22Rv1 (cell line): Measurements from ENCODE around the gene RAB3B.
"Not testable (repeated sequence)": the region's sequence is repeated elsewhere in the genome, so short reads cannot be mapped to it uniquely, and the experiment has no call there.

Experiments
- CTCF ChIP-seq: fragments of 450-650 bp; IDR thresholded peaks from 2 replicates; pipeline ENCODE4 v1.5.1; 2017; ENCODE audit warnings: mild to moderate bottlenecking
- ZFX ChIP-seq: fragments of 450-650 bp; IDR thresholded peaks from 2 replicates; pipeline ENCODE4 v1.6.1; 2017; ENCODE audit warnings: antibody characterized with exemption, borderline replicate concordance

- not testable (repeated sequence) for TF ChIP-seq CTCF, ZFX
Observed at GRCh38 chr1:52005548-52005947, 15.0 kb upstream of the RAB3B start.
